DOHH2 (cell line): ENCODE results near the gene THRAP3.

Source experiments
- CTCF ChIP-seq: fragments of 200-600 bp; sonication (generic); IDR thresholded peaks from one replicate; pipeline ENCODE4 v1.5.1; 2014; ENCODE audit warnings: antibody characterized with exemption, mild to moderate bottlenecking, low read depth, low read length; ENCODE audit not compliant: poor library complexity, severe bottlenecking
- EZH2phosphoT487 ChIP-seq: fragments of 200-600 bp; sonication (generic); IDR thresholded peaks from 2 replicates; pipeline ENCODE4 v1.6.1; 2017; ENCODE audit warnings: borderline replicate concordance, mild to moderate bottlenecking, antibody characterized with exemption, low read length, moderate library complexity, mixed read lengths

- TF ChIP-seq CTCF (no peak), EZH2phosphoT487 (no peak)
Observed at GRCh38 chr1:36178471-36179219, 45.6 kb upstream of the THRAP3 start.
